Measurements from ENCODE around the gene FAT1. TPM values are rescaled to one million over a fixed set of nuclear protein-coding genes. Genes with fewer than 3 reads are reported as not detected.

Gene FAT1
- total RNA-seq: 344 and 359 TPM in 2 replicates

- no peak for TF ChIP-seq CTCF (IDR thresholded peaks at IDR 0.05; ENCODE audit: insufficient read depth, low read length, poor library complexity, severe bottlenecking)
- Histone ChIP-seq H3K36me3 (ENCODE audit: control insufficient read depth, insufficient read depth, low read length) (no peaks in the 10 kb centered on the region), H3K4me3 (ENCODE audit: low read depth, low read length) (peak within 1 kb of the TSS; percentile 98), H3K27me3 (ENCODE audit: control insufficient read depth, insufficient read depth, low read length) (no peaks in the 10 kb centered on the region)
- no peak for DNase-seq (ENCODE audit: low read depth)
Measured at GRCh38 chr4:186723292-186724057, at the start of gene FAT1. TSS of gene FAT1 (minus strand) at chr4:186723856. CDS start at chr4:186709827, 14,029 bp downstream.

- Histone ChIP-seq H3K4me3 (ENCODE audit: low read depth, low read length) (no peak overlapping the region), H3K36me3 (ENCODE audit: control insufficient read depth, insufficient read depth, low read length) (no peaks in the 10 kb centered on the region), H3K27me3 (ENCODE audit: control insufficient read depth, insufficient read depth, low read length) (no peaks in the 10 kb centered on the region)
- TF ChIP-seq CTCF (IDR thresholded peaks at IDR 0.05; ENCODE audit: insufficient read depth, low read length, poor library complexity, severe bottlenecking): no peak
- DNase-seq (ENCODE audit: low read depth): no peak
Measured at GRCh38 chr4:186772936-186773487, 49.4 kb upstream of the FAT1 start.

- Histone ChIP-seq H3K27me3 (ENCODE audit: control insufficient read depth, insufficient read depth, low read length) (no peaks in the 10 kb centered on the region), H3K4me3 (ENCODE audit: low read depth, low read length) (no peak overlapping the region), H3K36me3 (ENCODE audit: control insufficient read depth, insufficient read depth, low read length) (no peaks in the 10 kb centered on the region)
- TF ChIP-seq CTCF (IDR thresholded peaks at IDR 0.05; ENCODE audit: insufficient read depth, low read length, poor library complexity, severe bottlenecking): no peak
- DNase-seq (ENCODE audit: low read depth): no peak
Measured at GRCh38 chr4:186771624-186772023, 48.0 kb upstream of the FAT1 start.

- H3K36me3 ChIP-seq (ENCODE audit: control insufficient read depth, insufficient read depth, low read length): no peaks in the 10 kb centered on the region
- no peak overlapping the region for H3K4me3 ChIP-seq (ENCODE audit: low read depth, low read length)
- H3K27me3 ChIP-seq (ENCODE audit: control insufficient read depth, insufficient read depth, low read length): no peaks in the 10 kb centered on the region
- TF ChIP-seq CTCF (IDR thresholded peaks at IDR 0.05; ENCODE audit: insufficient read depth, low read length, poor library complexity, severe bottlenecking): no peak
- DNase-seq (ENCODE audit: low read depth): no peak
Measured at GRCh38 chr4:186770481-186771175, 47.0 kb upstream of the FAT1 start.

GRCh38 chr4:186767794-186768193 lies 44.1 kb upstream of the FAT1 start:
- DNase-seq (ENCODE audit: low read depth): no peak
- TF ChIP-seq CTCF (IDR thresholded peaks at IDR 0.05; ENCODE audit: insufficient read depth, low read length, poor library complexity, severe bottlenecking): no peak
- no peaks in the 10 kb centered on the region for H3K27me3 ChIP-seq (ENCODE audit: control insufficient read depth, insufficient read depth, low read length)

More at GRCh38 chr4:186767794-186768193, 44.1 kb upstream of the FAT1 start:
- Histone ChIP-seq H3K36me3 (ENCODE audit: control insufficient read depth, insufficient read depth, low read length) (no peaks in the 10 kb centered on the region), H3K4me3 (ENCODE audit: low read depth, low read length) (no peak overlapping the region)

Data from kidney epithelial cell (primary cell).